Measurements from ENCODE around the gene KRTAP5-8. TPM values are rescaled to one million over a fixed set of nuclear protein-coding genes. Genes with fewer than 3 reads are reported as not detected.
"Not testable (repeated sequence)": the region's sequence is repeated elsewhere in the genome, so short reads cannot be mapped to it uniquely, and the experiment has no call there.

Gene KRTAP5-8
- total RNA-seq, 1 donor from 2014 or later = not detected

DNA sequence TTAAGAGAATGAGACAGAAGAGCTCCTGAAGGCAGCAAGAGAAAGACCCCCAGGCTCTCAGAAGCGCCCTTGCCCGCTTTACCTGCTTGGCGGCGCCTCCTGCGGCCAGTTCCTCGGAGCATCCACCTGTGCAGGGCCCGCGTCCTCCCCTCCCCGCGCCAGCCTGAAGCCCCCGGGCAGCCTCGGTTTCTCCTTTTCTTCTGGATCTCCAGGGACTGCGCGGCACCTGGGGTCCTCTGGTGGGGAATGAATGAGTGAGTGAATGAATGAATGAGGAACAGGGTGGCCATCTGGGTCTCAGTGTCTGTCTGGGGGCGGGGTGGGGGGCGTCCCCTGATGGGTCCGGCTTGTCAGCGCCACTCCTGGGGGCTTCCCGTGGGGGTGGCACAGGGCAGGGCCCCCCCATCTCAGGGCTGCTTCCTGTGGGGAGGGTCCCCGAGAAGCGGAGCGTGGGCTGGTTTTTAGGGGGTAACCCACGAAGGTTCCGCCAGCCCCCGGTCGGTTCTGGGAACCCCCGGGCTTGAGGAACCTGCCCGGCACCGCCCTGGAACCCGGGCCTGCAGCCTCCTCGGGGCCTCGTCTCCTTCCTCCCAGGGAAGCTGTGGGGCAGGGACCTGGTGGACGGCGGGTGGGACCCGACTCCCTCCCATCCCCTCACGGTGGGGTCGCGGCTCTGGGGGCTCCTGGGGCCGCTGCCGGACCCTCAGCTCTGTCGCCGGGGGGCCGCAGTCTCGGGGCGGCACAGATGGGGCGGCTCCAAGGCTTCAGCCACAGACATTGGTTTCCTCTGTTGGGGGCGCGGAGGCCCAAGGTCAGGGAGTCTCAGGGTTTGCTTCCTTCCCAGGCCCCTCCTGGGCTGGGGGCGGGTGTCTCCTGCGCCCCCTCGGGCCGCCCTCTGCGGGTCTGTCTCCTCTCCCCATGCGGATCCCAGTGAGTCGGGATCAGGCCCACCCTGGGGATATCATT is 19.0 kb upstream of the KRTAP5-8 start:
- TF ChIP-seq, protein P1, sequence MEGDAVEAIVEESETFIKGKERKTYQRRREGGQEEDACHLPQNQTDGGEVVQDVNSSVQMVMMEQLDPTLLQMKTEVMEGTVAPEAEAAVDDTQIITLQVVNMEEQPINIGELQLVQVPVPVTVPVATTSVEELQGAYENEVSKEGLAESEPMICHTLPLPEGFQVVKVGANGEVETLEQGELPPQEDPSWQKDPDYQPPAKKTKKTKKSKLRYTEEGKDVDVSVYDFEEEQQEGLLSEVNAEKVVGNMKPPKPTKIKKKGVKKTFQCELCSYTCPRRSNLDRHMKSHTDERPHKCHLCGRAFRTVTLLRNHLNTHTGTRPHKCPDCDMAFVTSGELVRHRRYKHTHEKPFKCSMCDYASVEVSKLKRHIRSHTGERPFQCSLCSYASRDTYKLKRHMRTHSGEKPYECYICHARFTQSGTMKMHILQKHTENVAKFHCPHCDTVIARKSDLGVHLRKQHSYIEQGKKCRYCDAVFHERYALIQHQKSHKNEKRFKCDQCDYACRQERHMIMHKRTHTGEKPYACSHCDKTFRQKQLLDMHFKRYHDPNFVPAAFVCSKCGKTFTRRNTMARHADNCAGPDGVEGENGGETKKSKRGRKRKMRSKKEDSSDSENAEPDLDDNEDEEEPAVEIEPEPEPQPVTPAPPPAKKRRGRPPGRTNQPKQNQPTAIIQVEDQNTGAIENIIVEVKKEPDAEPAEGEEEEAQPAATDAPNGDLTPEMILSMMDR (IDR thresholded peaks at IDR 0.05) = no peak
- no peaks in the 10 kb centered on the region for H3K27me3 Mint-ChIP-seq (ENCODE audit: low read depth)
- H3K4me3 Mint-ChIP-seq (ENCODE audit: unreplicated experiment) = no peak overlapping the region
- DNase-seq (ENCODE audit: low spot score) = peak; percentile 75
- no peak overlapping the region for H3K27ac Mint-ChIP-seq (ENCODE audit: unreplicated experiment)
- H3K4me1 Mint-ChIP-seq (ENCODE audit: low read depth) = no peaks in the 10 kb centered on the region
- peaks cover 6% of the 10 kb centered on the region for H3K36me3 Mint-ChIP-seq (ENCODE audit: low read depth)
- H3K9me3 Mint-ChIP-seq (ENCODE audit: low read depth) = peaks cover 10% of the 10 kb centered on the region

DNA sequence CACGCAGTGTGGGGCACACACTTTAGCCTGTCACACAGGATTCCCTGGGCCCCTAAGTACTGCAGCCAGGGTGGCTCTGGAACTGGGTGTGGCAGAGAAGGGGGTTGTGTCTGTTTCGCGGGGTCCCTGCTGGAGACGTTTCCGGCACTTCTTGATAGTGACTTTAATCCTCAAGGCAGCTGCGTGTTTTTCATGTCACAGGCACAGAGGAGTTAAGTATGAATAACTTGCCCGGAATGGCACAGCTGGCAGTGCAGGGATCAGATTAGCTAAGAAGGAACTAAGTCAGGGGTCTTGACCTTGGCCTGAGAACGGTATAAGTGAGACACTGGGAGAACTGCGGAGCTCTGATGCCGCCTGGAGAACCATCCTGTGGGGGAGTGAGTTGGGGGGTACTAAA is 18.3 kb upstream of the KRTAP5-8 start:
- Mint-ChIP-seq H3K4me3 (ENCODE audit: unreplicated experiment) (no peak overlapping the region), H3K9me3 (ENCODE audit: low read depth) (peaks cover 7% of the 10 kb centered on the region), H3K36me3 (ENCODE audit: low read depth) (peaks cover 6% of the 10 kb centered on the region), H3K27me3 (ENCODE audit: low read depth) (no peaks in the 10 kb centered on the region), H3K4me1 (ENCODE audit: low read depth) (no peaks in the 10 kb centered on the region), H3K27ac (ENCODE audit: unreplicated experiment) (no peak overlapping the region)
- DNase-seq (ENCODE audit: low spot score) = peak; percentile 41
- TF ChIP-seq, protein P1 (IDR thresholded peaks at IDR 0.05) = no peak

DNA sequence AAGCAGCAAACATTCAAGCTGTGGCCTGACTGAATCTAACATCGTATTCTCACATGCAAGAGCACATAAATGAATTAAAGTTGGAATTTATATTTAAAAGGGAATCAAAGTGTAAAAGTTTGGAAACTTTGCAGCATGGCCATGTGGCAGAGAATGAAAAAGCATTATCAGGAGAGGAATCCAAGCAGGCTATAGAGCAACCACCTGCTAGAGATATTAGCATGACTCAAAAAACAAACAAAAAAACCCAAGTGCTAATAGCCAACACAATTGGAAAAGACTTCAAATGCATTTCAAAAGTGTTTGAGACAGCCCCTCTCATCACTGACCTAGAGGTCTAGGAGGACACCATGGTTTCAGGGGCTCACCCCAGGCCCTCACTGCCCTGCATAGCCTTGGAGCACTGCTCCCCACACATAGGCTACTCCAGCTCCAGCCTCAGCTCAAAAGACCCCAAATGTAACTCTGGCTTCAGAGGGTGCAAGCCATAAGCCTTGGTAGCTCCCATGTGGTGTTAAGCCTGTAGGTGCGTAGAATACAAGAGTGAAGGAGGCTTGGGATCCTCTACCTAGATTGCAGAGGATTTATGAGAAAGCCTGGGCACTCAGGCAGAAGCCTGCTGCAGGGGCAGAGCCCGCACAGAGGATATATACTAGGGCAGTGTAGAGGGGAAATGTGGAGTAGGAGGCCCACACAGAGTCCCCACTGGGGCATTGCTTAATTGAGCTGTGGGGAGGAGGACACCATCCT is 12.5 kb upstream of the KRTAP5-8 start:
- TF ChIP-seq, protein P1 (IDR thresholded peaks at IDR 0.05) = no peak
- H3K9me3 Mint-ChIP-seq (ENCODE audit: low read depth) = peaks cover 10% of the 10 kb centered on the region
- no peak overlapping the region for H3K27ac Mint-ChIP-seq (ENCODE audit: unreplicated experiment)
- no peak overlapping the region for H3K4me3 Mint-ChIP-seq (ENCODE audit: unreplicated experiment)
- peak; percentile 17 for DNase-seq (ENCODE audit: low spot score)
- peaks cover 10% of the 10 kb centered on the region for H3K27me3 Mint-ChIP-seq (ENCODE audit: low read depth)
- peaks cover 6% of the 10 kb centered on the region for H3K36me3 Mint-ChIP-seq (ENCODE audit: low read depth)
- H3K4me1 Mint-ChIP-seq (ENCODE audit: low read depth) = no peaks in the 10 kb centered on the region

DNA sequence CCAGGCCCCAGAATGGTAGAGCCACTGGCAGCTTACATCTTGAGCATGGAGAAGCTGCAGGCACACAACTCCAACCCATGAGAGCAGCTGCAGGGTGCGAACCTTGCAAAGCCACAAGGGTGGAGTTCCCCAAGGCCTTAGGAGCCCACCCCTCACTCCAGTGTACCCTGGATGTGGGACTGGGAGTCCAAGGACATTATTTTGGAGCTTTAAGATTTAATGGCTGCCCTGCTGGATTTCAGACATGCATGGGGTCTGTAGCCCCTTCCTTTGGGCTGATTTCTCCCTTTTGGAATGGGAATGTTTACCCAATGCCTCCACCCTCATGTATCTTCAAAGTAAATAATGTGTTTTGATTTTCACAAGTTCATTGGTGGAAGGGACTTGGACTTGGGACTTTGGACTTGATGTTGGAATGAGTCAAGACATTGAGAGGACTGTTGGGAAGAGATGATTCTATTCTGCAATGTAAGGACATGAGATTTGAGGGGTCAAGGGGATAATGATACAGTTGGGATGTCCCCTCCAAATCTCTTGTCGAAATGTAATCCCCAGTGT is 11.8 kb upstream of the KRTAP5-8 start:
- Mint-ChIP-seq H3K4me3 (ENCODE audit: unreplicated experiment) (no peak overlapping the region), H3K27me3 (ENCODE audit: low read depth) (peaks cover 10% of the 10 kb centered on the region), H3K36me3 (ENCODE audit: low read depth) (peaks cover 6% of the 10 kb centered on the region), H3K27ac (ENCODE audit: unreplicated experiment) (no peak overlapping the region), H3K9me3 (ENCODE audit: low read depth) (peaks cover 10% of the 10 kb centered on the region), H3K4me1 (ENCODE audit: low read depth) (no peaks in the 10 kb centered on the region)
- DNase-seq (ENCODE audit: low spot score) = peak; percentile 37
- TF ChIP-seq, protein P1 (IDR thresholded peaks at IDR 0.05) = no peak

DNA sequence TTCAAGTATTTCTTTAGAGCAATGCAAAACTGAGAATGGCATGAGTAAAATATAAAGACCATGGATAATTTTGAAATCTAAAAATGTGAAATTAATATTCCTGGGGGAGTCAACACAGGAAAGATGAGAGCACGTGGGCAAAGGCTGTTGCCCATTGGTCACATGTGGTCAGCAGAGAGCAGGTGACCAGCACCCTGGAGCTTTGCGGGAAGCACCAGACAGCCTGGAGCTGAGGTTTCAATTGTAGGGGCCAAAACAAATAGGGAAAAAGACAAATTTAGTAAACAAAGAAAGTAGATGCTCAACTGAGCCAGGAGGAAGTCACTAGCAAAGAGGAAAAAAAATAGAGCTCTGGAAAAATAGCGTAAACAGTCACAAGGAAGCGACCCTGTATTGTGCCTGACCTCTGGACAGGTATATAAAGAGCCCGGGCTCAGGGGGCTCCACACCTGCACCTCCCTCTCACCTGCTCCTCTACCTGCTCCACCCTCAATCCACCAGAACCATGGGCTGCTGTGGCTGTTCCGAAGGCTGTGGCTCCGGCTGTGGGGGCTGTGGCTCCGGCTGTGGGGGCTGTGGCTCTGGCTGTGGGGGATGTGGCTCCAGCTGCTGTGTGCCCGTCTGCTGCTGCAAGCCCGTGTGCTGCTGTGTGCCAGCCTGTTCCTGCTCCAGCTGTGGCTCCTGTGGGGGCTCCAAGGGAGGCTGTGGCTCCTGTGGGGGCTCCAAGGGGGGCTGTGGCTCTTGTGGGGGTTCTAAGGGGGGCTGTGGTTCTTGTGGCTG is 10.8 kb upstream of the KRTAP5-8 start, which contains the start of gene KRTAP5-7:
Gene KRTAP5-7, plus strand, starts transcription at position 472 of the 780 bp plus-strand sequence. Its CDS starts 34 bp downstream, at position 506.
- not testable (repeated sequence) for H3K36me3 Mint-ChIP-seq (ENCODE audit: low read depth); H3K4me3 Mint-ChIP-seq (ENCODE audit: unreplicated experiment); H3K4me1 Mint-ChIP-seq (ENCODE audit: low read depth); H3K9me3 Mint-ChIP-seq (ENCODE audit: low read depth); H3K27ac Mint-ChIP-seq (ENCODE audit: unreplicated experiment)
- H3K27me3 Mint-ChIP-seq (ENCODE audit: low read depth) = peaks cover 10% of the 10 kb centered on the region
- peak; percentile 32 for DNase-seq (ENCODE audit: low spot score)
